Tibial nerve (tissue), 4 donors: Measurements from ENCODE around the gene CACNA2D2.

Experiments used
- EP300 ChIP-seq, 2 donors: sonication (generic); formaldehyde crosslinking; IDR thresholded peaks; one replicate each; pipeline ENCODE4 v1.6.1; 2017; ENCODE audit warnings: antibody characterized with exemption in 2 of 2, mild to moderate bottlenecking in 1 of 2
- POLR2A ChIP-seq, 2 donors: fragments of 450-650 bp; IDR thresholded peaks; one replicate each; pipeline ENCODE4 v1.6.1; 2017; ENCODE audit warnings: antibody characterized with exemption in 2 of 2, mild to moderate bottlenecking in 2 of 2, moderate library complexity in 2 of 2
- TF ChIP-seq, protein P1 (sequence below), 5 experiments: fragments of 200-600 bp in 3 of 5; fragments of 450-650 bp in 2 of 5; sonication (generic) in 3 of 5; IDR thresholded peaks; one replicate each; pipeline ENCODE4 v1.5.1; 2016 to 2019; ENCODE audit warnings: antibody characterized with exemption in 5 of 5, mild to moderate bottlenecking in 3 of 5, moderate library complexity in 2 of 5

DNA sequence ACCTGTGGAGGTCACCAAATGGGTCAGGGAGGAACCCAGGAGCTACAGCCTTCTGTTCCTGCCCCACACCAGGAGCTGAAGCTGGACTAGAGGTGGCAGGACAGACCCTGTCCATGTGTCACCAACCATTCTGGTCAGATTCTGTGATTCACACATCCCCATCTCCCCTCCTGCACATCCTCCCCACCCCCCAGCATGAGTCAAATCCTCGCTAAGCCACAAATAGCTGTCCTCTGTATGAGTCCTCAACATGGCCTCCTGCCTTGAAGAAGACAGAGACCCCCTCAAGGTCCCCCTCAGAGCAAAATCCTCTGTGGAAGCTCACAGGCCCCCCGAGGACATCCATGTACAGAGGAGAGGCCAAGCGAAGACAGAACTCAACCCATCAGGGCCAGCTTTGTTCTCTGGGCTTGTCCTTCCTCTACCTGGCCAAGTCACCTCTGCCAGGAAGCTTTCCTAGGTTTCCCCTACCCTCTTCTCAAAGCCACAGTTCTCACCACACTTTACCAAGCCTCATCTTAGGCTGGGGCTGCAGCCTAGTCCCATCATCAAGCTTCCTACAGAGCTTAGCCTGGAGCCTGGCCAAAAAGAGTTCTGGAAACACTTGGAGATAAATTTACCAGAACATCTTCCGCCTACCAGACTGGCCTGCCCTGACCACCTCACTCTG lies 17.1 kb downstream of the CACNA2D2 start:
- TF ChIP-seq, protein P1, sequence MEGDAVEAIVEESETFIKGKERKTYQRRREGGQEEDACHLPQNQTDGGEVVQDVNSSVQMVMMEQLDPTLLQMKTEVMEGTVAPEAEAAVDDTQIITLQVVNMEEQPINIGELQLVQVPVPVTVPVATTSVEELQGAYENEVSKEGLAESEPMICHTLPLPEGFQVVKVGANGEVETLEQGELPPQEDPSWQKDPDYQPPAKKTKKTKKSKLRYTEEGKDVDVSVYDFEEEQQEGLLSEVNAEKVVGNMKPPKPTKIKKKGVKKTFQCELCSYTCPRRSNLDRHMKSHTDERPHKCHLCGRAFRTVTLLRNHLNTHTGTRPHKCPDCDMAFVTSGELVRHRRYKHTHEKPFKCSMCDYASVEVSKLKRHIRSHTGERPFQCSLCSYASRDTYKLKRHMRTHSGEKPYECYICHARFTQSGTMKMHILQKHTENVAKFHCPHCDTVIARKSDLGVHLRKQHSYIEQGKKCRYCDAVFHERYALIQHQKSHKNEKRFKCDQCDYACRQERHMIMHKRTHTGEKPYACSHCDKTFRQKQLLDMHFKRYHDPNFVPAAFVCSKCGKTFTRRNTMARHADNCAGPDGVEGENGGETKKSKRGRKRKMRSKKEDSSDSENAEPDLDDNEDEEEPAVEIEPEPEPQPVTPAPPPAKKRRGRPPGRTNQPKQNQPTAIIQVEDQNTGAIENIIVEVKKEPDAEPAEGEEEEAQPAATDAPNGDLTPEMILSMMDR (IDR thresholded peaks at IDR 0.05), result no peak
- TF ChIP-seq POLR2A (IDR thresholded peaks at IDR 0.05), result no peak
- no peak for TF ChIP-seq EP300 (IDR thresholded peaks at IDR 0.05)
